ENCODE results near the gene MTNR1A. TPM values are rescaled to one million over a fixed set of nuclear protein-coding genes. Genes with fewer than 3 reads are reported as not detected.

MTNR1A gene
- total and polyA plus RNA-seq, 9 of the 15 experiments (the other 6 are each of a cell fraction or from before 2014, with no cell fraction given) = 0.09 to 0.12 (median 0.10) TPM; not detected in 5

- Histone ChIP-seq H3K9ac (ENCODE audit: insufficient read depth in 1 of 2, low read depth in 2 of 2, low read length in 2 of 2) (no peak overlapping the region), H3K9me3 (replicated peaks; ENCODE audit: control insufficient read depth, insufficient read depth, low read depth, low read length) (no peaks in the 10 kb centered on the region), H3K27ac (ENCODE audit: extremely low read depth, low read depth, low read length) (no peak overlapping the region), H3K79me2 (ENCODE audit: control insufficient read depth, insufficient read depth, low read length) (no peaks in the 10 kb centered on the region), H3K9me1 (ENCODE audit: control insufficient read depth, insufficient read depth, low read length) (no peaks in the 10 kb centered on the region), H3K4me3 (no peak overlapping the region), H3K4me2 (ENCODE audit: insufficient read depth, low read length) (no peak overlapping the region), H2AFZ (ENCODE audit: low read depth, low read length) (no peak overlapping the region), H3K27me3 (ENCODE audit: control insufficient read depth in 2 of 2, insufficient read depth in 2 of 2, low read length in 2 of 2) (peaks cover 19 to 20% of the 10 kb centered on the region in 2 experiments), H3K4me1 (replicated peaks in 1 of 2; ENCODE audit: control insufficient read depth in 2 of 2, insufficient read depth in 2 of 2, low read length in 2 of 2) (no peaks in the 10 kb centered on the region; a peak in 1 of 5 replicates), H3K36me3 (ENCODE audit: control insufficient read depth, insufficient read depth, low read length) (no peaks in the 10 kb centered on the region), H4K20me1 (replicated peaks; ENCODE audit: control insufficient read depth, insufficient read depth, low read length) (no peaks in the 10 kb centered on the region)
- no peak for FAIRE-seq
- ChIA-PET CTCF (ENCODE audit: low intra/inter-chr PET ratio) (no interaction called here), POLR2A (interaction anchor here (0.7 kb wide), 1 partner anchor 1813 kb away, joined by 3 read pairs; no protein-coding TSS in a partner anchor)
- peak; percentile 58; the same call in 2 of the 3 replicates for ATAC-seq
- intact Hi-C loops (cut with micrococcal nuclease) (no loop called here), in situ Hi-C loops (cut with MboI) (no loop called here)
- WGBS (ENCODE audit: insufficient coverage, low coverage, missing lambda C conversion rate) = 2% methylated on average over 10 of the region's 11 CpGs
- DNase-seq (ENCODE audit: extremely low read depth in 1 of 4, low spot score in 3 of 4) = no peak
- no TSS peak for BruUV-seq (replicated peaks)
- TF ChIP-seq EWSR1 (IDR thresholded peaks at IDR 0.05; ENCODE audit: borderline replicate concordance, low read depth, partially characterized antibody) (no peak), MTF1 (CRISPR knock-in tag; IDR thresholded peaks at IDR 0.05; ENCODE audit: borderline replicate concordance) (no peak), ZBTB11 (CRISPR knock-in tag; IDR thresholded peaks at IDR 0.05) (no peak), SP1 (CRISPR knock-in tag; IDR thresholded peaks at IDR 0.05) (no peak), CBX5 (IDR thresholded peaks at IDR 0.05; ENCODE audit: borderline replicate concordance, low read depth) (no peak), GTF2E2 (tag; IDR thresholded peaks at IDR 0.05) (no peak), PTRF (tag; IDR thresholded peaks at IDR 0.05) (no peak), FIP1L1 (IDR thresholded peaks at IDR 0.05; ENCODE audit: low read depth, low read length, poor library complexity, severe bottlenecking) (no peak), SMARCE1 (IDR thresholded peaks at IDR 0.05) (no peak), ZNF644 (tag; IDR thresholded peaks at IDR 0.05; ENCODE audit: low read depth) (no peak)
- TF ChIP-seq, protein P1, sequence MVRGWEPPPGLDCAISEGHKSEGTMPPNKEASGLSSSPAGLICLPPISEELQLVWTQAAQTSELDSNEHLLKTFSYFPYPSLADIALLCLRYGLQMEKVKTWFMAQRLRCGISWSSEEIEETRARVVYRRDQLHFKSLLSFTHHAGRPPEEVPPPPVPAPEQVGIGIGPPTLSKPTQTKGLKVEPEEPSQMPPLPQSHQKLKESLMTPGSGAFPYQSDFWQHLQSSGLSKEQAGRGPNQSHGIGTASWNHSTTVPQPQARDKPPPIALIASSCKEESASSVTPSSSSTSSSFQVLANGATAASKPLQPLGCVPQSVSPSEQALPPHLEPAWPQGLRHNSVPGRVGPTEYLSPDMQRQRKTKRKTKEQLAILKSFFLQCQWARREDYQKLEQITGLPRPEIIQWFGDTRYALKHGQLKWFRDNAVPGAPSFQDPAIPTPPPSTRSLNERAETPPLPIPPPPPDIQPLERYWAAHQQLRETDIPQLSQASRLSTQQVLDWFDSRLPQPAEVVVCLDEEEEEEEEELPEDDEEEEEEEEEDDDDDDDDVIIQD (CRISPR knock-in tag; IDR thresholded peaks at IDR 0.05) = no peak
- TF ChIP-seq, protein P2, sequence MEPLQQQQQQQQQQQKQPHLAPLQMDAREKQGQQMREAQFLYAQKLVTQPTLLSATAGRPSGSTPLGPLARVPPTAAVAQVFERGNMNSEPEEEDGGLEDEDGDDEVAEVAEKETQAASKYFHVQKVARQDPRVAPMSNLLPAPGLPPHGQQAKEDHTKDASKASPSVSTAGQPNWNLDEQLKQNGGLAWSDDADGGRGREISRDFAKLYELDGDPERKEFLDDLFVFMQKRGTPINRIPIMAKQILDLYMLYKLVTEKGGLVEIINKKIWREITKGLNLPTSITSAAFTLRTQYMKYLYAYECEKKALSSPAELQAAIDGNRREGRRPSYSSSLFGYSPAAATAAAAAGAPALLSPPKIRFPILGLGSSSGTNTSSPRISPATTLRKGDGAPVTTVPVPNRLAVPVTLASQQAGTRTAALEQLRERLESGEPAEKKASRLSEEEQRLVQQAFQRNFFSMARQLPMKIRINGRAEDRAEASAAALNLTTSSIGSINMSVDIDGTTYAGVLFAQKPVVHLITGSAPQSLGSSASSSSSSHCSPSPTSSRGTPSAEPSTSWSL (CRISPR knock-in tag; IDR thresholded peaks at IDR 0.05; ENCODE audit: borderline replicate concordance) = no peak
Observed at GRCh38 chr4:186563761-186564160, 8.4 kb upstream of the MTNR1A start.
